ENCODE results near the gene DNAH8. TPM values are rescaled to one million over a fixed set of nuclear protein-coding genes. Genes with fewer than 3 reads are reported as not detected.

Gene DNAH8
- 0.06 and 0.15 TPM in 2 replicates for total RNA-seq (2014; rRNA removed)
- Bru-seq, nascent RNA: percentile 12 among the genes with signal in this experiment
- percentile 12 among the genes with signal in this experiment for BruChase-seq, experiment 1, labeled RNA remaining after a 6-hour chase
- BruChase-seq, experiment 2, labeled RNA remaining after a 2-hour chase: percentile 13 among the genes with signal in this experiment
- long read RNA-seq, partial matches to known transcripts: 0 of 1 reads
- long read RNA-seq, other reads (novel, unspliced or antisense): 1 of 1 reads

- ATAC-seq (no peak), DNase-seq (no peak)
- intact Hi-C loops (cut with micrococcal nuclease): no loop called here
- Histone ChIP-seq H3K4me3 (ENCODE audit: low read length) (no peak within 1 kb of the TSS), H3K9me2 (replicated peaks; ENCODE audit: low read length) (no peaks in the 10 kb centered on the region), H3K36me3 (ENCODE audit: low read depth, low read length) (no peaks in the 10 kb centered on the region), H2AFZ (ENCODE audit: low read length) (0 out of 2 replicates have a peak within 1 kb of the TSS, but pooled peaks have one; percentile 45), H3K27ac (ENCODE audit: low read length) (peak within 1 kb of the TSS; percentile 61), H3F3A (ENCODE audit: low read length, unreplicated experiment) (no peaks in the 10 kb centered on the region), H3K4me1 (ENCODE audit: insufficient read depth, low read length) (peaks cover 21% of the 10 kb centered on the region), H3K27me3 (ENCODE audit: low read length) (no peaks in the 10 kb centered on the region), H3K79me2 (ENCODE audit: low read length) (no peaks in the 10 kb centered on the region), H3K9me3 (ENCODE audit: low read length) (no peaks in the 10 kb centered on the region), H3K4me2 (ENCODE audit: low read length) (peak within 1 kb of the TSS; percentile 41), H4K20me1 (ENCODE audit: low read length) (no peaks in the 10 kb centered on the region), H3K9ac (ENCODE audit: low read length) (0 out of 2 replicates have a peak within 1 kb of the TSS, but pooled peaks have one; percentile 10)
- ChIA-PET CTCF (no interaction called here), POLR2A (ENCODE audit: unreplicated experiment) (no interaction called here)
- TF ChIP-seq CTCF (conservative IDR thresholded peaks at IDR 0.05; ENCODE audit: low read depth, low read length) (no peak), EZH2 (IDR thresholded peaks at IDR 0.05; ENCODE audit: low read length, unreplicated experiment) (no peak), EZH2phosphoT487 (IDR thresholded peaks at IDR 0.05; ENCODE audit: borderline replicate concordance, low read length) (no peak)
- BruUV-seq (replicated peaks): no TSS peak
Observed at GRCh38 chr6:38715016-38715689, at the start of gene DNAH8. Gene DNAH8, plus strand, starts transcription at chr6:38715311. Its CDS starts 7,499 bp downstream, at chr6:38722810.

- peak; percentile 93 for ATAC-seq
- BruUV-seq (replicated peaks): no TSS peak
- POLR2A ChIA-PET (ENCODE audit: unreplicated experiment): no interaction called here
Observed at GRCh38 chr6:38671885-38672467, 43.1 kb upstream of the DNAH8 start.

More at GRCh38 chr6:38671885-38672467, 43.1 kb upstream of the DNAH8 start:
- H3F3A ChIP-seq (ENCODE audit: low read length, unreplicated experiment): no peaks in the 10 kb centered on the region
- H3K27me3 ChIP-seq (ENCODE audit: low read length): no peaks in the 10 kb centered on the region
- TF ChIP-seq CTCF (conservative IDR thresholded peaks at IDR 0.05; ENCODE audit: low read depth, low read length) (peak; percentile 89), EZH2phosphoT487 (IDR thresholded peaks at IDR 0.05; ENCODE audit: borderline replicate concordance, low read length) (no peak)
- no peak overlapping the region for H3K27ac ChIP-seq (ENCODE audit: low read length)
- H4K20me1 ChIP-seq (ENCODE audit: low read length): no peaks in the 10 kb centered on the region
- peaks cover 19% of the 10 kb centered on the region for H3K36me3 ChIP-seq (ENCODE audit: low read depth, low read length)
- no peak overlapping the region for H3K9ac ChIP-seq (ENCODE audit: low read length)
- no peaks in the 10 kb centered on the region for H3K9me2 ChIP-seq (replicated peaks; ENCODE audit: low read length)
- CTCF ChIA-PET: no interaction called here
- intact Hi-C loops (cut with micrococcal nuclease): loop anchor here (2.0 to 10.0 kb wide), 4 partner anchors 100 to 637 kb away; no protein-coding TSS in a partner anchor
- no peak overlapping the region for H2AFZ ChIP-seq (ENCODE audit: low read length)
- H3K4me2 ChIP-seq (ENCODE audit: low read length): no peak overlapping the region
- H3K9me3 ChIP-seq (ENCODE audit: low read length): no peaks in the 10 kb centered on the region
- no peaks in the 10 kb centered on the region for H3K4me1 ChIP-seq (ENCODE audit: insufficient read depth, low read length)
- no peak overlapping the region for H3K4me3 ChIP-seq (ENCODE audit: low read length)
- peak; percentile 78 for DNase-seq
- H3K79me2 ChIP-seq (ENCODE audit: low read length): no peaks in the 10 kb centered on the region
